GM12864 (cell line): ENCODE measurements around the gene EDC3.

Experiments used
- DNase-seq: peaks from one replicate; pipeline ENCODE4 v3.0.0-alpha.2; 2011; ENCODE audit warnings: low read depth
- H3K4me3 ChIP-seq: 2 replicates; pipeline ENCODE4 v1.5.1; 2011; ENCODE audit warnings: mild to moderate bottlenecking, low read depth, low read length, control low read depth
- TF ChIP-seq, protein P1 (sequence below): IDR thresholded peaks from 2 replicates; pipeline ENCODE4 v1.5.1; 2011; ENCODE audit warnings: low read depth, mild to moderate bottlenecking, moderate library complexity, low read length, control low read depth, inconsistent platforms; ENCODE audit errors: missing control alignments

The EDC3 gene

DNA sequence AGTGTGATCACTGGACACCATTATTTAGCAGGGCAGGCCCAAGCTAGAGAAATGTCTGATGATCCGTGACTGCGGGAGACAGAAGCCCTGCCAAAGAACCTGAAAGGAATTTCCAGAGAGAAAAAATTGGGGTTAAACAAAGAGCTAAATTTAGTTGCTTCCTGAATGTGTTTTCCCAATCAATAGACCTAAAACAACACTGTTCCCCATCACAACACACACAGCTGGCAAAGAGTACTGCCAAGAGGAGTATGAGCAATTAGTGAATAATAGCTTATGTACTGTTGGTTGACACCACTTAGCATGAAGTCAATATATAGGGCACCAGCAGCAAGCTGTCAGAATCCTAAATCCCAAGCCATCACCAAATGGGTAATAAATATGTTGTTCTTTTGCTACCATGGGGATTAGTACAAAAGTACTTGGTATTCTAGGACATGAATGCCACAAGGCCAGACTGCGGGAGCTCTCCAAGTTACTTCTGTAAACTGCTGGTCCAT lies 44.5 kb downstream of the EDC3 start:
- TF ChIP-seq, protein P1, sequence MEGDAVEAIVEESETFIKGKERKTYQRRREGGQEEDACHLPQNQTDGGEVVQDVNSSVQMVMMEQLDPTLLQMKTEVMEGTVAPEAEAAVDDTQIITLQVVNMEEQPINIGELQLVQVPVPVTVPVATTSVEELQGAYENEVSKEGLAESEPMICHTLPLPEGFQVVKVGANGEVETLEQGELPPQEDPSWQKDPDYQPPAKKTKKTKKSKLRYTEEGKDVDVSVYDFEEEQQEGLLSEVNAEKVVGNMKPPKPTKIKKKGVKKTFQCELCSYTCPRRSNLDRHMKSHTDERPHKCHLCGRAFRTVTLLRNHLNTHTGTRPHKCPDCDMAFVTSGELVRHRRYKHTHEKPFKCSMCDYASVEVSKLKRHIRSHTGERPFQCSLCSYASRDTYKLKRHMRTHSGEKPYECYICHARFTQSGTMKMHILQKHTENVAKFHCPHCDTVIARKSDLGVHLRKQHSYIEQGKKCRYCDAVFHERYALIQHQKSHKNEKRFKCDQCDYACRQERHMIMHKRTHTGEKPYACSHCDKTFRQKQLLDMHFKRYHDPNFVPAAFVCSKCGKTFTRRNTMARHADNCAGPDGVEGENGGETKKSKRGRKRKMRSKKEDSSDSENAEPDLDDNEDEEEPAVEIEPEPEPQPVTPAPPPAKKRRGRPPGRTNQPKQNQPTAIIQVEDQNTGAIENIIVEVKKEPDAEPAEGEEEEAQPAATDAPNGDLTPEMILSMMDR, result no peak
- no peak for DNase-seq
- H3K4me3 ChIP-seq, result no peak overlapping the region

DNA sequence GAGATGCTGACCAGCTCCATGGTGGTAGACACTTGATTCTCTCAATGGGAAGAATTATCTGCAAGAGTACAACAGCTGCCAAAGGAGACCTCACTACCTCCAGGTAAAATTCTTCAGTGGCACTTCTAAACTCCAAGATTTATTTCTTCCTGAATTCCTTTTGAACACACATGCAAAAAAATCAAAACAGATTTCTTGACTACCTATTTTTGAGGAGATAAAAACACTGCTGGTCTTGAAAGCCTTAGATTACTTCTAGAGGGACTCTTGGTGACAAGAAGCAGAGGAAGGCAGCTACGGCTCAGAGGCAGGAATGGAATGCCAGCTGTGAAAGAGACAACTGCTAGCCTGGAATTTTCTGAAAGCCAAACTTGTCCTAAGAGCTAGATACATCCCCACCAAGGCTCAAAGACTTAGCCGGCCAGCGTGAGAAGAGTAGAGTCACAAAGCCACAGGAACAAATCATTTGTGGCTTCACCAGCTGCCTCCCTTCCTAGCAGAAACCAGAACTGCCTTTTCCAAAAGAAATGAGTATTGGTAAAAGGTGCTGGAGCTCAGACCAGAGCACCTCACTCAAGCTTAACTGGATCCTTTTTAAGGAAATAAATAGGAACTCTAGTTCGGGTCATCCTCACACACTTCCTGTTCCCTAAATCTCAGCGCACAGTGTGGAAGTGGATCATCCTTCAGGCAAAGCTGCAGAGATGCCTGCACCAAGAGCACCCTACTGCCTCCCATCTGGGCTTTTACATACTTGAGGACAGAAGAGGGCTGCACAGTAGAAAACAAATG lies 47.6 kb downstream of the EDC3 start:
- no peak overlapping the region for H3K4me3 ChIP-seq
- no peak for DNase-seq
- TF ChIP-seq, protein P1, result no peak

DNA sequence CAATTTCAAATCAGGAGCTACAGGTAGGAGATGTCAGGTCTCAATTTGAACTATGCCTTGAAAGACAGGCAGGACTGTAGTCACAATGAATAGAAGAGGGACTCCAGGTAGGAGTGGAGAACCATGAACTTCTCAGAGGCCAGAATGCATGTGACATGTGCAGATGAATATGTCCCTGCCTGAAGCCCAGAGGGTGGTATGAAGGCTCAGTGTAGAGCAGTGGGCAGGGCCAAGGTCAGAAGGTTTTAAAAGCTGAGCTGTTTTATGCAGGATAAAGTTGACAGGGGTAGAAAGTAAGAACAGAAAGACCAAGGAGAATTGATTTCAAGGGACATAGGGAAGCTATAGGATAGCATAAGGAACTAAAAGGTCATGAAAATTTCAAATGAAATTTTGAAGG lies 49.3 kb downstream of the EDC3 start:
- no peak overlapping the region for H3K4me3 ChIP-seq
- DNase-seq, result no peak
- TF ChIP-seq, protein P1, result no peak

DNA sequence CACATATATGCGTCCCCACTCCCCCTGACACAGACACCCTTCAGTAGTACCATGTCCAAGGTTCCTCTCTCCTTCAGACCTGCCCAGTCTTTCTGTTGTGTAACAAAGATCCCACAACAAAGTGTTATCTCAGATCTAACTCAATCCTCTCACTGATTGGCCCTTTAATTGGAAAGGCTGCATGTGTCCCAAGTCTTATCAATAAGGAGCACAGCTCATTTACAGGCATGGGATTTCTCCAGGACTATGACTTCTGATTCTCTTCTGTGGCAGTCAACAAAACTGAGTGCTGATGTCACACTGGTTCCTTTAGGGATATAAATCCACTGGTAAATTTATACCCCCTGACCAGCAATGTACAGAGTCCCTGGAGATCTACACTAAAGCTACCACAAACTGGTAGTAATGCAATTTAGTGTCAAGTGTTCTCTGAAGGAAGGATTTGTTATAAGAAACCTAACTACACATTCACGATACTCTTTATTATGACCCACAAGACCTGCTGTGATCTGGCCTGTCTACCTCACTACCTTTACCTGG lies 52.1 kb downstream of the EDC3 start:
- no peak for DNase-seq
- no peak overlapping the region for H3K4me3 ChIP-seq
- TF ChIP-seq, protein P1, result no peak

DNA sequence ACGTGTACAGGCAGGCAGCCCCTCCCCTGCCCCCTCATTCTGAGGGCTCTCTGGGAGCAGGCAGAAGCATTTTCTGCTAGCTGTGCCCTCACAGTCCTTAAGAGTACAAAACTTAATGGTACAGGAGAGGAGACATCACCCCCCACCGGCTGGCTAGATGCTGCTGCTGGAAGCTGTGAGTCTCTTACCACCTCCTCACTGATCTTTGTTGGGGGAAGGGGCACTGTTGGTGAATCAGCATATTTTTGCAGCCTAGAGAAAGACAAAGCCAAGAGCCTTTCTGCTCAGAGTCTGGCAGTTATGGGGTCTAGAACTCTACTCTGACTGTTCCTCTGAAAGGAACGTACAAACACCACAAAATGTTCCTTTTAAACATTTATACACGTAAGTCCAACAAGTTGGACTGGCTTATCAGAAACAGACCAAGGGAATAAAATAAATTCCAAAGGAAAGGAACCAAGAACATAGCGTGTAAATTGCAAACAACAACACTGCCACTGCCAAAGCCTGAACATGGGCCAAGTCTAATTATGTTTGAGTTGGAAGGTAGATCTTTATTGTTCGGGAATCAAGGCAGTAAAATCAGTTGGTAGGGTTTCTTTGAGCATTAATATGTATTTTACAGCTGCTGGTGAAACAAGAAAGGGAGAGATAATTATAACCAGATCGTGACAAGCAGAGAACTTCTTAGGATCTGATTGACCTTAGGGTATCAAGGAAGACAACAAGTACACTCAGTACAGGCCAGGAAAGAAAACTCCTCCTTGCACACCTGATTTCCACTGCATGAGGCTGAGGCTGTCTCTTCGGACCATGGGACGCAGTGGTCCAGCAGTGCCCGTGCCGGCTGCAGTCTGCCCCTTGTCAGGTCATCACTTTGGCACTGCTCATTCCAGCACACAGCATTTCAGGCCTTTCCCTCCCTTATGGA lies 52.8 kb downstream of the EDC3 start:
- H3K4me3 ChIP-seq, result no peak overlapping the region
- TF ChIP-seq, protein P1, result no peak
- no peak for DNase-seq

DNA sequence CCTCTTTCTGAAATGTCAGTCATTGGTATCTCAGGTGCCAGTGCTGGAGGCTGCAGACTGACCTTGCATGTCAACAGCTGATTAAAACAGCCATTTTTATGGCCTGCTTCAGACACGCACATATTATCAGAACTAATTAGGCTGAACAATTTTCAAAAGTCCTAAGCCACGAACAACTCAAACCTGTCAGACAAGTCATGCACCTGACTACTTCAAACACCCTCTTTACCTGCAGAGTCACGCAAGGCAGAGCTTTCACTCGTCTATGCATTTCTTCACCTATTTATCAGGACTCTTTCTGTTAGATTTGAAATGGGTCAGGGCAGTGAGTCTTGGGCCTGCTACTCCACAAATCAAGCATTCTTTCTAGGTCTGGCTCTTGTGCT lies 53.5 kb downstream of the EDC3 start:
- H3K4me3 ChIP-seq, result no peak overlapping the region
- DNase-seq, result no peak
- TF ChIP-seq, protein P1, result no peak
